Esophagus mucosa (tissue), 1 donor: ENCODE results near the gene TMEM271. TPM values are rescaled to one million over a fixed set of nuclear protein-coding genes. Genes with fewer than 3 reads are reported as not detected.
"Not testable (repeated sequence)": the region's sequence is repeated elsewhere in the genome, so short reads cannot be mapped to it uniquely, and the experiment has no call there.

Source experiments
- ATAC-seq: fragments of 200-7000 bp; cut with Tn5 transposase; one replicate; pipeline ENCODE4 v1.9.1; 2020
- total RNA-seq: library from RNA; stranded (reverse); gene quantifications from one replicate; pipeline ENCODE4 v1.2.4, GENCODE V29; 2023
- donor health status: DM: yes; HTN: yes; CAD: no.

Gene TMEM271
- total RNA-seq, 1 donor from 2014 or later = not detected

GRCh38 chr4:561426-561825 lies 14.7 kb downstream of the TMEM271 start:
- ATAC-seq = no peak

GRCh38 chr4:560731-561291 lies 15.3 kb downstream of the TMEM271 start:
- no peak for ATAC-seq

GRCh38 chr4:560061-560460 lies 16.0 kb downstream of the TMEM271 start:
- ATAC-seq = no peak

- ATAC-seq = no peak
Measured at GRCh38 chr4:555566-556275, 20.4 kb downstream of the TMEM271 start.

GRCh38 chr4:554793-555320 lies 21.2 kb downstream of the TMEM271 start:
- ATAC-seq = not testable (repeated sequence)

- no peak for ATAC-seq
Measured at GRCh38 chr4:552019-552418, 24.1 kb downstream of the TMEM271 start.

GRCh38 chr4:550268-550667 lies 25.8 kb downstream of the TMEM271 start:
- ATAC-seq = not testable (repeated sequence)

GRCh38 chr4:548976-549375 lies 27.1 kb downstream of the TMEM271 start:
- no peak for ATAC-seq

GRCh38 chr4:545612-546011 lies 30.5 kb downstream of the TMEM271 start:
- ATAC-seq = no peak

- no peak for ATAC-seq
Measured at GRCh38 chr4:544386-545105, 31.5 kb downstream of the TMEM271 start.

GRCh38 chr4:541271-541670 lies 34.8 kb downstream of the TMEM271 start:
- ATAC-seq = no peak

GRCh38 chr4:538542-539142 lies 37.5 kb downstream of the TMEM271 start:
- ATAC-seq = no peak

- ATAC-seq = no peak
Measured at GRCh38 chr4:537436-538264, 38.4 kb downstream of the TMEM271 start.

GRCh38 chr4:536351-536972 lies 39.6 kb downstream of the TMEM271 start:
- ATAC-seq = no peak

- no peak for ATAC-seq
Measured at GRCh38 chr4:535924-536281, 40.2 kb downstream of the TMEM271 start.

- no peak for ATAC-seq
Measured at GRCh38 chr4:535181-535923, 40.7 kb downstream of the TMEM271 start.

GRCh38 chr4:534576-535151 lies 41.4 kb downstream of the TMEM271 start:
- ATAC-seq = no peak

- ATAC-seq = no peak
Measured at GRCh38 chr4:534101-534575, 42.0 kb downstream of the TMEM271 start.

- ATAC-seq = no peak
Measured at GRCh38 chr4:533318-534100, 42.6 kb downstream of the TMEM271 start.
